GM12878 (cell line): ENCODE measurements around the gene GRK5. TPM values are rescaled to one million over a fixed set of nuclear protein-coding genes. Genes with fewer than 3 reads are reported as not detected.

Experiments used
- ATAC-seq: fragments of 200-7000 bp; cut with Tn5 transposase; 3 replicates; pipeline ENCODE4 v1.9.1; 2020; ENCODE audit warnings: mild to moderate bottlenecking, moderate library complexity
- BruUV-seq: library from RNA; stranded (reverse); fragments of 400-500 nt; replicated peaks from 2 replicates; lab custom pipeline; 2021; lab: Mats Ljungman, UMichigan
- CTCF ChIA-PET: fragments of 300-600 bp; sonication (Branson Sonifier 250); formaldehyde crosslinking; extraction: SDS; loops from one replicate; lab custom pipeline; 2021; ENCODE audit warnings: inconsistent platforms; lab: Yijun Ruan, JAX
- POLR2A ChIA-PET: fragments of 350-600 bp; formaldehyde crosslinking; extraction: SDS; loops from one replicate; lab custom pipeline; 2021; ENCODE audit warnings: inconsistent platforms; lab: Charles Lee
- RAD21 ChIA-PET: fragments of 300-600 bp; sonication (Branson Sonifier 250); formaldehyde crosslinking; loops from one replicate; lab custom pipeline; 2023; ENCODE audit warnings: antibody characterized with exemption; ENCODE audit not compliant: unreplicated experiment; lab: Charles Lee
- SMC1A ChIA-PET: fragments of 300-600 bp; sonication (Branson Sonifier 250); formaldehyde crosslinking; loops from one replicate; lab custom pipeline; 2023; ENCODE audit not compliant: unreplicated experiment, uncharacterized antibody; lab: Charles Lee
- DNase-seq: peaks from one replicate; pipeline ENCODE4 v3.0.0-alpha.2; 2011; ENCODE audit warnings: low read depth, low spot score
- FAIRE-seq: peaks from 3 replicates; lab custom pipeline; 2011; peaks lifted over from hg19 to GRCh38; lab: Jason Lieb, UNC
- H2AFZ ChIP-seq: 2 replicates; pipeline ENCODE4 v1.6.0; 2011; ENCODE audit warnings: low read depth, low read length, control low read depth; ENCODE audit not compliant: control insufficient read depth
- H3K27ac ChIP-seq: 2 replicates; pipeline ENCODE4 v1.5.1; 2011; ENCODE audit warnings: control low read depth; ENCODE audit not compliant: control insufficient read depth, insufficient read depth
- H3K27me3 ChIP-seq, 2 experiments: replicated peaks in 1 of 2; 2 replicates each; pipeline versions ENCODE4 v1.6.0 to v1.6.1; 2011; ENCODE audit warnings: low read length in 1 of 2; ENCODE audit not compliant: control insufficient read depth in 2 of 2, insufficient read depth in 2 of 2
- H3K36me3 ChIP-seq, 2 experiments: 2 replicates each; pipeline ENCODE4 v1.5.1; 2011; ENCODE audit warnings: low read length in 1 of 2; ENCODE audit not compliant: control insufficient read depth in 2 of 2, insufficient read depth in 2 of 2
- H3K4me1 ChIP-seq: 2 replicates; pipeline ENCODE4 v1.6.1; 2011; ENCODE audit warnings: mild to moderate bottlenecking, low read length, moderate library complexity, mixed read lengths; ENCODE audit not compliant: control insufficient read depth, insufficient read depth
- H3K4me2 ChIP-seq: 2 replicates; pipeline ENCODE4 v1.6.0; 2011; ENCODE audit warnings: control low read depth; ENCODE audit not compliant: control insufficient read depth, insufficient read depth
- H3K4me3 ChIP-seq: fragments of 200-600 bp; sonication (generic); 2 replicates; pipeline ENCODE4 v1.5.1; 2016
- H3K79me2 ChIP-seq: 2 replicates; pipeline ENCODE4 v1.6.0; 2011; ENCODE audit warnings: low read length; ENCODE audit not compliant: control insufficient read depth, insufficient read depth
- H3K9ac ChIP-seq: 2 replicates; pipeline ENCODE4 v1.8.0; 2011; ENCODE audit warnings: low read length, control low read depth, mixed read lengths; ENCODE audit not compliant: control insufficient read depth, insufficient read depth
- H3K9me3 ChIP-seq: replicated peaks from 3 replicates; pipeline ENCODE4 v1.5.1; 2011; ENCODE audit warnings: mild to moderate bottlenecking, low read length; ENCODE audit not compliant: control insufficient read depth, insufficient read depth
- H4K20me1 ChIP-seq: 2 replicates; pipeline ENCODE4 v1.6.0; 2011; ENCODE audit not compliant: control insufficient read depth, insufficient read depth
- BHLHE40 ChIP-seq, 2 experiments: fragments of 450-650 bp in 1 of 2; IDR thresholded peaks; 2 replicates each; pipeline ENCODE4 v1.6.1; 2011 to 2017; ENCODE audit warnings: low read depth in 2 of 2, borderline replicate concordance in 1 of 2, improper control_type of control experiment in 1 of 2, low read length in 1 of 2, mild to moderate bottlenecking in 1 of 2
- CBFB ChIP-seq: IDR thresholded peaks from 2 replicates; pipeline ENCODE4 v1.6.1; 2016; ENCODE audit warnings: antibody characterized with exemption, low read depth
- CREM ChIP-seq: IDR thresholded peaks from 2 replicates; pipeline ENCODE4 v1.6.1; 2014; ENCODE audit warnings: antibody characterized with exemption, low read depth
- DPF2 ChIP-seq: fragments of 450-650 bp; IDR thresholded peaks from 2 replicates; pipeline ENCODE4 v1.6.1; 2017; ENCODE audit warnings: mild to moderate bottlenecking
- EED ChIP-seq: sonication (generic); IDR thresholded peaks from 2 replicates; pipeline ENCODE4 v1.6.1; 2016; ENCODE audit warnings: antibody characterized with exemption, low read depth
- ETV6 ChIP-seq, 2 experiments: fragments of 450-650 bp in 1 of 2; IDR thresholded peaks in 1 of 2; conservative IDR thresholded peaks in 1 of 2; 2 replicates each; pipeline ENCODE4 v1.6.1; 2014; ENCODE audit warnings: antibody characterized with exemption in 1 of 2, borderline replicate concordance in 1 of 2, low read depth in 1 of 2, mild to moderate bottlenecking in 1 of 2, moderate library complexity in 1 of 2
- GATAD2B ChIP-seq: fragments of 450-650 bp; conservative IDR thresholded peaks from 2 replicates; pipeline ENCODE4 v1.6.1; 2017; ENCODE audit warnings: low read depth, mild to moderate bottlenecking, moderate library complexity
- IKZF1 ChIP-seq: fragments of 450-650 bp; conservative IDR thresholded peaks from 2 replicates; pipeline ENCODE4 v1.6.1; 2017; ENCODE audit warnings: antibody characterized with exemption, mild to moderate bottlenecking
- IKZF2 ChIP-seq, 2 experiments: fragments of 450-650 bp; IDR thresholded peaks; 2 replicates each; pipeline ENCODE4 v1.6.1; 2017; ENCODE audit warnings: mild to moderate bottlenecking in 2 of 2, moderate library complexity in 2 of 2
- MEF2B ChIP-seq: fragments of 450-650 bp; IDR thresholded peaks from 2 replicates; pipeline ENCODE4 v1.6.1; 2018; ENCODE audit warnings: mild to moderate bottlenecking, moderate library complexity; ENCODE audit not compliant: partially characterized antibody, poor library complexity, severe bottlenecking
- MTA2 ChIP-seq: fragments of 450-650 bp; IDR thresholded peaks from 2 replicates; pipeline ENCODE4 v1.6.1; 2016; ENCODE audit warnings: low read depth, mild to moderate bottlenecking, moderate library complexity
- MYC ChIP-seq: IDR thresholded peaks from 2 replicates; pipeline ENCODE4 v1.6.1; 2011; ENCODE audit warnings: mild to moderate bottlenecking, low read length, moderate library complexity, inconsistent platforms; ENCODE audit not compliant: insufficient read depth, insufficient replicate concordance, insufficient read length, severe bottlenecking
- NRF1 ChIP-seq: conservative IDR thresholded peaks from 2 replicates; pipeline ENCODE4 v1.6.1; 2011; ENCODE audit warnings: mild to moderate bottlenecking, low read depth, low read length, improper control_type of control experiment
- RAD51 ChIP-seq: fragments of 450-650 bp; IDR thresholded peaks from 2 replicates; pipeline ENCODE4 v1.6.1; 2016; ENCODE audit warnings: moderate library complexity, mild to moderate bottlenecking, inconsistent platforms
- RUNX3 ChIP-seq: IDR thresholded peaks from 2 replicates; pipeline ENCODE4 v1.6.1; 2012; ENCODE audit warnings: low read length, inconsistent platforms
- WGBS: methylation state at CpG from one replicate; pipeline ENCODE4 v1.1.6; 2016; ENCODE audit warnings: low lambda C conversion rate; ENCODE audit not compliant: insufficient replicate concordance, insufficient coverage; ENCODE audit errors: missing lambda C conversion rate; 5-methylcytosine and 5-hydroxymethylcytosine counted together
- in situ Hi-C: fragments of 300-500 bp; cut with MboI; formaldehyde crosslinking; loops from 9 replicates; pipeline ENCODE4 v1.14.3; 2018; ENCODE audit warnings: mixed read lengths
- intact Hi-C: fragments of 100-400 bp; cut with micrococcal nuclease; formaldehyde crosslinking; loops from one replicate; pipeline ENCODE4 v1.14.2; 2022; ENCODE audit not compliant: unreplicated experiment
- polyA plus RNA-seq, 11 experiments: library from polyadenylated mRNA; depleted of rRNA in 4 of 11; unstranded in 6 of 11; stranded (reverse) in 5 of 11; fragments of >200 nt; fragmentation: Nextera tagmentation in 4 of 11; fragmentation: Illumina TruSeq in 1 of 11; extraction: Ambion mirVana in 4 of 11; extraction: Trizol in 1 of 11; gene quantifications; 1 replicate in 1 of 11; 2 replicates in 10 of 11; pipeline versions ENCODE4 v1.2.1 to v1.2.3, GENCODE V29; 2011 to 2016; ENCODE audit warnings: inconsistent platforms in 2 of 11, missing spikeins in 2 of 11, low read depth in 1 of 11
- total RNA-seq, 4 experiments: library from RNA; depleted of rRNA in 3 of 4; stranded (reverse); fragments of >200 nt in 3 of 4; fragmentation: Illumina TruSeq in 1 of 4; extraction: Trizol in 1 of 4; gene quantifications; 2 replicates each; pipeline versions ENCODE4 v1.2.1 to v1.2.3, GENCODE V29; 2013 to 2021
- TF ChIP-seq, protein P1 (sequence below): IDR thresholded peaks from 2 replicates; pipeline ENCODE4 v1.6.1; 2012; ENCODE audit warnings: low read length, inconsistent platforms
- TF ChIP-seq, protein P2 (sequence below), 3 experiments: IDR thresholded peaks in 2 of 3; conservative IDR thresholded peaks in 1 of 3; 2 replicates each; pipeline ENCODE4 v1.5.1; 2011; ENCODE audit warnings: low read depth in 3 of 3, low read length in 3 of 3, mild to moderate bottlenecking in 3 of 3, control low read depth in 2 of 3, moderate library complexity in 2 of 3, inconsistent platforms in 1 of 3, mixed read lengths in 1 of 3; ENCODE audit not compliant: control insufficient read depth in 2 of 3, insufficient read depth in 1 of 3; ENCODE audit errors: extremely low read depth in 1 of 3

GRK5 gene
- total and polyA plus RNA-seq, 10 of the 15 experiments (the other 5 are each of a cell fraction or from before 2014, with no cell fraction given): 0.11 to 22.1 (median 10.0) TPM

DNA sequence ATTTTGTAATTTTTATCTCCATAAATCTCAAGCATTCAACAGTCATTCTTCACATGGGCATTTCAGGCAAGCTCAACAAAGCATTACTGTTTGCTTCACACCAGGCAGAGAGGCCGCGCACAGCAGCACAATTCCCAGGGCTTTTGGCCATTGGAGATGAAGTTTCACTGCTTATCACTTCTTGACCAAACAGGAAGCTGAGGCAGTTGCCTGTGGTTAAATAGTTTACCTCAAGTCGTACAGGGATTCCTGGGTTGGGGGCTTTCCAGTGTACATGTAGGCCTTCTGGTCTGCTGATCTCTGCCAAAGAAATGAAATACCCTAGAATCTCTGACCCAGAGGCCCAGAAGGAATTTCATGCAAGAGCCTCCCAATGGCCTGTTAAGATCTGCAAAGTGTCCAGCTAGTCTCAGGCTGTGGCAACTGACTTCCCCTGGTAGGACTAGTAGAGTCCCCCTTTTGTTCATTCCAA is 17.5 kb upstream of the GRK5 start:
- H3K4me2 ChIP-seq: peak overlapping the region; percentile 59; the same call in 1 of the 2 replicates
- TF ChIP-seq NRF1 (no peak), BHLHE40 (IDR thresholded peaks at IDR 0.05; ENCODE audit: borderline replicate concordance in 1 of 2, low read depth in 2 of 2, low read length in 1 of 2) (peak in 1 of 2 experiments; percentile 26; a peak in 1 of 4 replicates), CBFB (peak; percentile 74; the same call in 1 of the 2 replicates), IKZF2 (IDR thresholded peaks at IDR 0.05) (peak; percentile 88 to 89), CREM (peak; percentile 41; the same call in 1 of the 2 replicates), EED (peak; percentile 96), MTA2 (peak; percentile 56), MEF2B (peak; percentile 39), MYC (no peak), IKZF1 (peak; percentile 92), ETV6 (conservative IDR thresholded peaks at IDR 0.05 in 1 of 2, IDR thresholded peaks at IDR 0.05 in 1 of 2; ENCODE audit: borderline replicate concordance in 1 of 2, low read depth in 1 of 2) (peak in 1 of 2 experiments; percentile 54; a peak in 1 of 4 replicates), RAD51 (no peak), GATAD2B (0 out of 2 replicates have a peak, but pooled peaks have one; percentile 28), DPF2 (peak; percentile 47), RUNX3 (peak; percentile 98)
- TF ChIP-seq, protein P1, sequence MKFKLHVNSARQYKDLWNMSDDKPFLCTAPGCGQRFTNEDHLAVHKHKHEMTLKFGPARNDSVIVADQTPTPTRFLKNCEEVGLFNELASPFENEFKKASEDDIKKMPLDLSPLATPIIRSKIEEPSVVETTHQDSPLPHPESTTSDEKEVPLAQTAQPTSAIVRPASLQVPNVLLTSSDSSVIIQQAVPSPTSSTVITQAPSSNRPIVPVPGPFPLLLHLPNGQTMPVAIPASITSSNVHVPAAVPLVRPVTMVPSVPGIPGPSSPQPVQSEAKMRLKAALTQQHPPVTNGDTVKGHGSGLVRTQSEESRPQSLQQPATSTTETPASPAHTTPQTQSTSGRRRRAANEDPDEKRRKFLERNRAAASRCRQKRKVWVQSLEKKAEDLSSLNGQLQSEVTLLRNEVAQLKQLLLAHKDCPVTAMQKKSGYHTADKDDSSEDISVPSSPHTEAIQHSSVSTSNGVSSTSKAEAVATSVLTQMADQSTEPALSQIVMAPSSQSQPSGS: peak; percentile 28; the same call in 1 of the 2 replicates
- TF ChIP-seq, protein P2, sequence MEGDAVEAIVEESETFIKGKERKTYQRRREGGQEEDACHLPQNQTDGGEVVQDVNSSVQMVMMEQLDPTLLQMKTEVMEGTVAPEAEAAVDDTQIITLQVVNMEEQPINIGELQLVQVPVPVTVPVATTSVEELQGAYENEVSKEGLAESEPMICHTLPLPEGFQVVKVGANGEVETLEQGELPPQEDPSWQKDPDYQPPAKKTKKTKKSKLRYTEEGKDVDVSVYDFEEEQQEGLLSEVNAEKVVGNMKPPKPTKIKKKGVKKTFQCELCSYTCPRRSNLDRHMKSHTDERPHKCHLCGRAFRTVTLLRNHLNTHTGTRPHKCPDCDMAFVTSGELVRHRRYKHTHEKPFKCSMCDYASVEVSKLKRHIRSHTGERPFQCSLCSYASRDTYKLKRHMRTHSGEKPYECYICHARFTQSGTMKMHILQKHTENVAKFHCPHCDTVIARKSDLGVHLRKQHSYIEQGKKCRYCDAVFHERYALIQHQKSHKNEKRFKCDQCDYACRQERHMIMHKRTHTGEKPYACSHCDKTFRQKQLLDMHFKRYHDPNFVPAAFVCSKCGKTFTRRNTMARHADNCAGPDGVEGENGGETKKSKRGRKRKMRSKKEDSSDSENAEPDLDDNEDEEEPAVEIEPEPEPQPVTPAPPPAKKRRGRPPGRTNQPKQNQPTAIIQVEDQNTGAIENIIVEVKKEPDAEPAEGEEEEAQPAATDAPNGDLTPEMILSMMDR (IDR thresholded peaks at IDR 0.05 in 2 of 3, conservative IDR thresholded peaks at IDR 0.05 in 1 of 3; ENCODE audit: control insufficient read depth in 2 of 3, extremely low read depth in 1 of 3, insufficient read depth in 1 of 3, low read depth in 3 of 3, low read length in 3 of 3): no peak

More for the DNA sequence above, 17.5 kb upstream of the GRK5 start:
- FAIRE-seq (peak; percentile 69), DNase-seq (no peak), ATAC-seq (peak; percentile 88)
- Histone ChIP-seq H3K36me3 (no peaks in the 10 kb centered on the region), H2AFZ (no peak overlapping the region), H3K27me3 (no peaks in the 10 kb centered on the region), H3K27ac (no peak overlapping the region), H3K9me3 (no peaks in the 10 kb centered on the region), H3K9ac (no peak overlapping the region; the same call in 1 of the 2 replicates), H3K4me3 (no peak overlapping the region), H3K79me2 (no peaks in the 10 kb centered on the region), H4K20me1 (no peaks in the 10 kb centered on the region), H3K4me1 (peaks cover 14% of the 10 kb centered on the region)
- intact Hi-C loops: no loop called here
- ChIA-PET SMC1A (interaction anchor here (0.8 to 4.3 kb wide), 12 partner anchors 9 to 230 kb away, joined by 3 to 30 read pairs (median 4); partner anchors contain the start of gene PRDX3), CTCF (interaction anchor here (0.6 to 4.3 kb wide), 13 partner anchors 9 to 252 kb away, joined by 3 to 51 read pairs (median 4); partner anchors contain the start of gene GRK5), POLR2A (interaction anchor here (1.3 to 2.3 kb wide), 4 partner anchors 9 to 29 kb away, joined by 3 to 18 read pairs (median 5); partner anchors contain the start of gene PRDX3), RAD21 (interaction anchor here (0.8 to 2.5 kb wide), 11 partner anchors 9 to 328 kb away, joined by 3 to 22 read pairs (median 3); partner anchors contain the start of gene PRDX3)
- no TSS peak for BruUV-seq
- 42% methylated on average over 3 of the region's 3 CpGs for WGBS
- in situ Hi-C loops: loop anchor here (25.0 kb wide), 1 partner anchor 628 kb away; no protein-coding TSS in a partner anchor
